HUDEP-2 (cell line): ENCODE data around the gene L3MBTL1.
"Not testable (repeated sequence)": the region's sequence is repeated elsewhere in the genome, so short reads cannot be mapped to it uniquely, and the experiment has no call there.

Experiments
- DNase-seq, 76 experiments: peaks; one replicate each; lab custom pipeline; 2025; ENCODE audit not compliant: unreplicated experiment in 76 of 76; lab: John Stamatoyannopoulos, UW

The L3MBTL1 gene

GRCh38 chr20:43502021-43502420 lies 5.5 kb upstream of the L3MBTL1 start:
- DNase-seq, result not testable (repeated sequence)

GRCh38 chr20:43506238-43506637 lies 1.3 kb upstream of the L3MBTL1 start:
- no peak for DNase-seq

- DNase-seq, result peak in 2 of 76 experiments; percentile 3 to 6
These were observed 609 bp downstream of the L3MBTL1 start for GRCh38 chr20:43508106-43508505.

- DNase-seq, result no peak
These were observed 1.1 kb downstream of the L3MBTL1 start for GRCh38 chr20:43508604-43509040.

- no peak for DNase-seq
These were observed 4.4 kb downstream of the L3MBTL1 start for GRCh38 chr20:43511879-43512278.

GRCh38 chr20:43513372-43513930 lies 6.0 kb downstream of the L3MBTL1 start:
- DNase-seq, result no peak

- peak in 75 of 76 experiments; percentile 46 to 100 (median 97) for DNase-seq
These were observed 6.6 kb downstream of the L3MBTL1 start for GRCh38 chr20:43513931-43514647.

- DNase-seq, result peak in 2 of 76 experiments; percentile 33 to 47
These were observed 7.1 kb downstream of the L3MBTL1 start for GRCh38 chr20:43514648-43514999.

GRCh38 chr20:43515628-43516027 lies 8.1 kb downstream of the L3MBTL1 start:
- no peak for DNase-seq

- peak in 1 of 76 experiments; percentile 4 for DNase-seq
These were observed 8.8 kb downstream of the L3MBTL1 start for GRCh38 chr20:43516251-43516824.

GRCh38 chr20:43520074-43520630 lies 12.7 kb downstream of the L3MBTL1 start:
- DNase-seq, result no peak

GRCh38 chr20:43525021-43525420 lies 17.5 kb downstream of the L3MBTL1 start:
- DNase-seq, result no peak

- no peak for DNase-seq
These were observed 20.9 kb downstream of the L3MBTL1 start for GRCh38 chr20:43528258-43528875.

- no peak for DNase-seq
These were observed 21.6 kb downstream of the L3MBTL1 start for GRCh38 chr20:43529051-43529450.

GRCh38 chr20:43529457-43530153 lies 22.1 kb downstream of the L3MBTL1 start:
- DNase-seq, result no peak

GRCh38 chr20:43530321-43531090 lies 23.0 kb downstream of the L3MBTL1 start:
- peak in 27 of 76 experiments; percentile 2 to 47 (median 19) for DNase-seq

GRCh38 chr20:43531091-43531443 lies 23.6 kb downstream of the L3MBTL1 start:
- DNase-seq, result no peak

- no peak for DNase-seq
These were observed 25.0 kb downstream of the L3MBTL1 start for GRCh38 chr20:43532416-43533055.

GRCh38 chr20:43533060-43533459 lies 25.6 kb downstream of the L3MBTL1 start:
- no peak for DNase-seq

- no peak for DNase-seq
These were observed 26.5 kb downstream of the L3MBTL1 start for GRCh38 chr20:43534016-43534415.
